ENCODE results near the gene FAM174C. TPM values are rescaled to one million over a fixed set of nuclear protein-coding genes. Genes with fewer than 3 reads are reported as not detected.

Gene FAM174C
- total RNA-seq, 1 experiment from 2014 or later, result 77.1 TPM

- no peak for TF ChIP-seq CBX3 (IDR thresholded peaks at IDR 0.05; ENCODE audit: low read depth)
These were observed 47.0 kb upstream of the FAM174C start (continued) for GRCh38 chr19:1228161-1228957.

GRCh38 chr19:1229056-1229923 lies 46.0 kb upstream of the FAM174C start:
- ATAC-seq (no peak), DNase-seq (ENCODE audit: low read depth, low spot score) (no peak)
- no peak overlapping the region for H3K9ac ChIP-seq (ENCODE audit: low read length)
- no peaks in the 10 kb centered on the region for H4K20me1 ChIP-seq (ENCODE audit: insufficient read depth)
- H3K36me3 ChIP-seq (ENCODE audit: control insufficient read depth in 1 of 2, insufficient read depth in 2 of 2, low read length in 2 of 2), result peaks cover 0 to 12% of the 10 kb centered on the region in 2 experiments; a peak in 3 of 4 replicates
- no peaks in the 10 kb centered on the region for H3K27me3 ChIP-seq (ENCODE audit: insufficient read depth, low read length)
- no peak overlapping the region for H3K4me3 ChIP-seq (replicated peaks in 1 of 2; ENCODE audit: low read depth in 1 of 2, low read length in 2 of 2)
- no peak overlapping the region for H3K4me2 ChIP-seq (ENCODE audit: low read length)
- H3K9me2 ChIP-seq (ENCODE audit: insufficient read depth), result no peaks in the 10 kb centered on the region
- H3K4me1 ChIP-seq (ENCODE audit: control insufficient read depth in 1 of 2, insufficient read depth in 2 of 2, low read length in 2 of 2), result peaks cover 17 to 40% of the 10 kb centered on the region in 2 experiments
- no peaks in the 10 kb centered on the region for H3K9me3 ChIP-seq (ENCODE audit: control insufficient read depth in 1 of 2, insufficient read depth in 1 of 2, low read depth in 1 of 2, low read length in 2 of 2)
- H3K27ac ChIP-seq (ENCODE audit: low read depth, low read length), result no peak overlapping the region; the same call in 1 of the 2 replicates
- no peak overlapping the region for H2AFZ ChIP-seq (ENCODE audit: low read depth, low read length, poor library complexity, severe bottlenecking)
- CTCF ChIA-PET, result no interaction called here
- BruUV-seq (replicated peaks), result no TSS peak
- no peaks in the 10 kb centered on the region; the same call in 1 of the 2 replicates for H3K79me2 ChIP-seq (ENCODE audit: insufficient read depth, low read length)
- POLR2A ChIA-PET, result no interaction called here
- RAD21 ChIA-PET (ENCODE audit: low non-redundant PET in 1 of 2, low total read pairs in 2 of 2, uncharacterized antibody in 2 of 2, unreplicated experiment in 2 of 2), result no interaction called here
- TF ChIP-seq EZH2phosphoT487 (IDR thresholded peaks at IDR 0.05; ENCODE audit: borderline replicate concordance) (no peak), YY1 (IDR thresholded peaks at IDR 0.05; ENCODE audit: extremely low read depth, insufficient replicate concordance, low read depth, low read length) (no peak), SIN3A (IDR thresholded peaks at IDR 0.05; ENCODE audit: low read depth) (no peak), REST (IDR thresholded peaks at IDR 0.05; ENCODE audit: low read depth) (no peak), CEBPB (IDR thresholded peaks at IDR 0.05; ENCODE audit: low read depth) (no peak), CBX3 (IDR thresholded peaks at IDR 0.05; ENCODE audit: low read depth) (no peak), MAX (IDR thresholded peaks at IDR 0.05) (no peak), ATF3 (IDR thresholded peaks at IDR 0.05) (no peak), CTCF (IDR thresholded peaks at IDR 0.05 in 2 of 3, conservative IDR thresholded peaks at IDR 0.05 in 1 of 3; ENCODE audit: borderline replicate concordance in 1 of 3, insufficient read depth in 1 of 3, low read depth in 2 of 3, low read length in 2 of 3) (no peak)
- intact Hi-C loops (cut with micrococcal nuclease), result no loop called here
